Endometrial microvascular endothelial cells (primary cell): ENCODE data around the gene PCDHB11. TPM values are rescaled to one million over a fixed set of nuclear protein-coding genes. Genes with fewer than 3 reads are reported as not detected.
"Not testable (repeated sequence)": the region's sequence is repeated elsewhere in the genome, so short reads cannot be mapped to it uniquely, and the experiment has no call there.

Experiments
- in situ Hi-C: cut with HindIII; loops from 2 replicates; pipeline ENCODE4 v1.10.0; 2017; ENCODE audit warnings: low sequenced_read_pairs, low pct_unique_long_range_greater_than_20kb; ENCODE audit errors: inconsistent ontology term
- total RNA-seq: library from RNA; depleted of rRNA; stranded (reverse); fragments of >200 nt; gene quantifications from one replicate; pipeline ENCODE4 v1.2.3, GENCODE V29; 2015; ENCODE audit errors: inconsistent ontology term

The PCDHB11 gene
- total RNA-seq, 1 donor from 2014 or later = 0.19 TPM

DNA sequence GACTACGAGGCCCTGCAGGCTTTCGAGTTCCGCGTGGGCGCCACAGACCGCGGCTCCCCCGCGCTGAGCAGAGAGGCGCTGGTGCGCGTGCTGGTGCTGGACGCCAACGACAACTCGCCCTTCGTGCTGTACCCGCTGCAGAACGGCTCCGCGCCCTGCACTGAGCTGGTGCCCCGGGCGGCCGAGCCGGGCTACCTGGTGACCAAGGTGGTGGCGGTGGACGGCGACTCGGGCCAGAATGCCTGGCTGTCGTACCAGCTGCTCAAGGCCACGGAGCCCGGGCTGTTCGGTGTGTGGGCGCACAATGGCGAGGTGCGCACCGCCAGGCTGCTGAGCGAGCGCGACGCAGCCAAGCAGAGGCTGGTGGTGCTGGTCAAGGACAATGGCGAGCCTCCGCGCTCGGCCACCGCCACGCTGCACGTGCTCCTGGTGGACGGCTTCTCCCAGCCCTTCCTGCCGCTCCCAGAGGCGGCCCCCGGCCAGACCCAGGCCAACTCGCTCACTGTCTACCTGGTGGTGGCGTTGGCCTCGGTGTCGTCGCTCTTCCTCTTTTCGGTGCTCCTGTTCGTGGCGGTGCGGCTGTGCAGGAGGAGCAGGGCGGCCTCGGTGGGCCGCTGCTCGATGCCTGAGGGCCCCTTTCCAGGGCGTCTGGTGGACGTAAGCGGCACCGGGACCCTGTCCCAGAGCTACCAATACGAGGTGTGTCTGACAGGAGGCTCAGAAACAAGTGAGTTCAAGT is 15.1 kb upstream of the PCDHB11 start:
- in situ Hi-C loops = not testable (repeated sequence)

DNA sequence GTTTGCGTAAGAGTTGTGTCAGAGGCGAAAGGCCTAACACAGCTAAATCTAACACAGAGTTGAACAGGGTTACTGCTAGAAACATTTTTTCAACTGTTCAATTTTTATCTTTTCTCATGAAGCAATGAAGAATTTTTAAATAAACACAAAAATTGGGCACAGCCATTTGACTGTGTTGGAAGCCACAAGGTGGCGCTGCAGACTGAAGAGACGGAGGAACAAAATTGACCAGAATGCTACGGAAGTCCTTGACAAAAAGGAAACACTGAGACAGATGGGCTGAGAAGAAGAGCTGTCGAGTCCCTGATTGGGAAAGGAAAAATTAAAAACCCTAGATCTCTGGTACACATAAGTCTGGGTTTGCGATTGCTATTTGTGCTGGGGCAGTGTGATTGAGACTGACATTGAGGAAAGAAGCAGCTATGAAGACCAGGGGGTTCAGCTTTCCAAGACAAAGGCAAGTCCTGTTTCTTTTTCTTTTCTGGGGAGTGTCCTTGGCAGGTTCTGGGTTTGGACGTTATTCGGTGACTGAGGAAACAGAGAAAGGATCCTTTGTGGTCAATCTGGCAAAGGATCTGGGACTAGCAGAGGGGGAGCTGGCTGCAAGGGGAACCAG is 12.4 kb upstream of the PCDHB11 start, which contains the start of gene PCDHB9:
PCDHB9 (plus strand) TSS at position 265 of the 616 bp plus-strand sequence; CDS start at position 423, 158 bp downstream.
- in situ Hi-C loops = no loop called here

DNA sequence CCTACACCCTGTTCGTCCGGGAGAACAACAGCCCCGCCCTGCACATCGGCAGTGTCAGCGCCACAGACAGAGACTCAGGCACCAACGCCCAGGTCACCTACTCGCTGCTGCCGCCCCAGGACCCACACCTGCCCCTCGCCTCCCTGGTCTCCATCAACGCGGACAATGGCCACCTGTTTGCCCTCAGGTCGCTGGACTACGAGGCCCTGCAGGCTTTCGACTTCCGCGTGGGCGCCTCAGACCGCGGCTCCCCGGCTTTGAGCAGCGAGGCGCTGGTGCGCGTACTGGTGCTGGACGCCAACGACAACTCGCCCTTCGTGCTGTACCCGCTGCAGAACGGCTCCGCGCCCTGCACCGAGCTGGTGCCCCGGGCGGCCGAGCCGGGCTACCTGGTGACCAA is 10.7 kb upstream of the PCDHB11 start:
- in situ Hi-C loops = not testable (repeated sequence)

DNA sequence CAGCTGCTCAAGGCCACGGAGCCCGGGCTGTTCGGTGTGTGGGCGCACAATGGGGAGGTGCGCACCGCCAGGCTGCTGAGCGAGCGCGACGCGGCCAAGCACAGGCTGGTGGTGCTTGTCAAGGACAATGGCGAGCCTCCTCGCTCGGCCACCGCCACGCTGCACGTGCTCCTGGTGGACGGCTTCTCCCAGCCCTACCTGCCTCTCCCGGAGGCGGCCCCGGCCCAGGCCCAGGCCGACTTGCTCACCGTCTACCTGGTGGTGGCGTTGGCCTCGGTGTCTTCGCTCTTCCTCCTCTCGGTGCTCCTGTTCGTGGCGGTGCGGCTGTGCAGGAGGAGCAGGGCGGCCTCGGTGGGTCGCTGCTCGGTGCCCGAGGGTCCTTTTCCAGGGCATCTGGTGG is 10.3 kb upstream of the PCDHB11 start:
- in situ Hi-C loops = not testable (repeated sequence)

DNA sequence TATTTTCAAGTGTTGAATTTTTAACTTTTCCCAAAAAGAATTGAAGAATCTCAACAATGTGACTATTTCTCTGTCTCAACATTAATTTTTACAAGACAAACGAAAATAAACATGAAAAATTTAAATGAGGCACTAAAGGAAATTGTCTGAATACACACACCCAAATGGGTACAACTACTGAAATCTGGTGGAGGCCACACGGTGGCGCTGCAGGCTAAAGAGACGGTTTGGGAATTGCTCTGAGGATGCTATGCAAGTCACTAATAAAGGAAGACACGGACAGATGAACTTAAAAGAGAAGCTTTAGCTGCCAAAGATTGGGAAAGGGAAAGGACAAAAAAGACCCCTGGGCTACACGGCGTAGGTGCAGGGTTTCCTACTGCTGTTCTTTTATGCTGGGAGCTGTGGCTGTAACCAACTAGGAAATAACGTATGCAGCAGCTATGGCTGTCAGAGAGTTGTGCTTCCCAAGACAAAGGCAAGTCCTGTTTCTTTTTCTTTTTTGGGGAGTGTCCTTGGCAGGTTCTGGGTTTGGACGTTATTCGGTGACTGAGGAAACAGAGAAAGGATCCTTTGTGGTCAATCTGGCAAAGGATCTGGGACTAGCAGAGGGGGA is 7.2 kb upstream of the PCDHB11 start, which contains the start of gene PCDHB10:
PCDHB10 (plus strand) TSS at position 244 of the 616 bp plus-strand sequence; CDS start at position 444, 200 bp downstream.
- in situ Hi-C loops = no loop called here

DNA sequence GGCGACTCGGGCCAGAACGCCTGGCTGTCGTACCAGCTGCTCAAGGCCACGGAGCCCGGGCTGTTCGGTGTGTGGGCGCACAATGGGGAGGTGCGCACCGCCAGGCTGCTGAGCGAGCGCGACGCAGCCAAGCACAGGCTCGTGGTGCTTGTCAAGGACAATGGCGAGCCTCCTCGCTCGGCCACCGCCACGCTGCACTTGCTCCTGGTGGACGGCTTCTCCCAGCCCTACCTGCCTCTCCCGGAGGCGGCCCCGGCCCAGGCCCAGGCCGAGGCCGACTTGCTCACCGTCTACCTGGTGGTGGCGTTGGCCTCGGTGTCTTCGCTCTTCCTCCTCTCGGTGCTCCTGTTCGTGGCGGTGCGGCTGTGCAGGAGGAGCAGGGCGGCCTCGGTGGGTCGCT is 5.1 kb upstream of the PCDHB11 start:
- in situ Hi-C loops = not testable (repeated sequence)

DNA sequence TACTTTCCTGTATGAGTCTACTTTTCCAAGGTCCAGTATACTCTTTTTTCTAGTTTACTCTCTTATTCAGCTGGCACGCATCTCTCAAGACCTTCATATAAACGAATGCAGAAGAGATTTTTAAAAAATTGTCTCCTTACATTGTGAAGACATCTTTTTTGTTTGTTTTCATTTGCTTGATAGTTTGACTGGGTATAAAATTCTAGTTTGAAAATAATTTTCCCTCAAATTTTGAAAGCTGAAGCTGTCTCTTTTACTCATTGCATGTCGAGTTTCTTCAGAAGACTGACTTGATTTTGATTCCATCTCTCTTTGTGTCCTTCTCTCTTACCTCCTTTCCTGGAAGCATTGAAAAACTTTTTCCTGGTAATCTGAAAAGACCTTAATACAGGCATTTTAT is 3.1 kb upstream of the PCDHB11 start:
- in situ Hi-C loops = no loop called here

DNA sequence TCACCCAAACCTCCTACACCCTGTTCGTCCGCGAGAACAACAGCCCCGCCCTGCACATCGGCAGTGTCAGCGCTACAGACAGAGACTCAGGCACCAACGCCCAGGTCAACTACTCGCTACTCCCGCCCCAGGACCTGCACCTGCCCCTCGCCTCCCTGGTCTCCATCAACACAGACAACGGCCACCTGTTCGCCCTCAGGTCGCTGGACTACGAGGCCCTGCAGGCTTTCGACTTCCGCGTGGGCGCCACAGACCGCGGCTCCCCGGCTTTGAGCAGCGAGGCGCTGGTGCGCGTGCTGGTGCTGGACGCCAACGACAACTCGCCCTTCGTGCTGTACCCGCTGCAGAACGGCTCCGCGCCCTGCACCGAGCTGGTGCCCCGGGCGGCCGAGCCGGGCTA is 1.7 kb downstream of the PCDHB11 start:
- in situ Hi-C loops = not testable (repeated sequence)

DNA sequence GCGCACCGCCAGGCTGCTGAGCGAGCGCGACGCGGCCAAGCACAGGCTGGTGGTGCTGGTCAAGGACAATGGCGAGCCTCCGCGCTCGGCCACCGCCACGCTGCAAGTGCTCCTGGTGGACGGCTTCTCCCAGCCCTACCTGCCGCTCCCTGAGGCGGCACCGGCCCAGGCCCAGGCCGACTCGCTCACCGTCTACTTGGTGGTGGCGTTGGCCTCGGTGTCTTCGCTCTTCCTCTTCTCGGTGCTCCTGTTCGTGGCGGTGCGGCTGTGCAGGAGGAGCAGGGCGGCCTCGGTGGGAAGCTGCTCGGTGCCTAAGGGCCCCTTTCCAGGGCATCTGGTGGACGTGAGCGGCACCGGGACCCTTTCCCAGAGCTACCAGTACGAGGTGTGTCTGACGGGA is 2.2 kb downstream of the PCDHB11 start:
- in situ Hi-C loops = not testable (repeated sequence)

DNA sequence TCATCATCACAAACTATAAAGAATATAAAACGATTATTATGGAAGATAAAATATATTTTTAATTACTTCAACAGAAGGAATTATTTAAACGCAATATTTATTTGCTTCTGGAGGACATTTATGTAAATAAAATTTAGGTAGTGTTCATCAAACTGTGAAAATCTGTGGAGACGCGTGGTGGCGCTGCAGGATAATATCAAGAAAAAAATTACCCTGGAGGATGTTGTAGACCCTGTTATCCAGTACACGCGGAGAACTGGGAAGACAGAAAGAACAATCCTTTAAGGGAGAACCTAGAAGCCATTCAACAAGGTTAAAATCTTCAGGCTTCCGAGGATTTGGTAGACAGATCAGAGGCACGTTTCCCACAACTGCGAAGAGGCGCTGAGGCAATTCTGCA is 9.1 kb downstream of the PCDHB11 start, which contains the start of gene PCDHB12:
PCDHB12 (plus strand) TSS at position 242 of the 400 bp plus-strand sequence. CDS start 189 bp downstream, outside the sequence.
- in situ Hi-C loops = no loop called here

DNA sequence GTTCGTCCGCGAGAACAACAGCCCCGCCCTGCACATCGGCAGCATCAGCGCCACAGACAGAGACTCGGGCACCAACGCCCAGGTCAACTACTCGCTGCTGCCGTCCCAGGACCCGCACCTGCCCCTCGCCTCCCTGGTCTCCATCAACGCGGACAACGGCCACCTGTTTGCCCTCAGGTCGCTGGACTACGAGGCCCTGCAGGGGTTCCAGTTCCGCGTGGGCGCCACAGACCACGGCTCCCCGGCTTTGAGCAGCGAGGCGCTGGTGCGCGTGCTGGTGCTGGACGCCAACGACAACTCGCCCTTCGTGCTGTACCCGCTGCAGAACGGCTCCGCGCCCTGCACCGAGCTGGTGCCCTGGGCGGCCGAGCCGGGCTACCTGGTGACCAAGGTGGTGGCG is 10.9 kb downstream of the PCDHB11 start:
- in situ Hi-C loops = not testable (repeated sequence)

DNA sequence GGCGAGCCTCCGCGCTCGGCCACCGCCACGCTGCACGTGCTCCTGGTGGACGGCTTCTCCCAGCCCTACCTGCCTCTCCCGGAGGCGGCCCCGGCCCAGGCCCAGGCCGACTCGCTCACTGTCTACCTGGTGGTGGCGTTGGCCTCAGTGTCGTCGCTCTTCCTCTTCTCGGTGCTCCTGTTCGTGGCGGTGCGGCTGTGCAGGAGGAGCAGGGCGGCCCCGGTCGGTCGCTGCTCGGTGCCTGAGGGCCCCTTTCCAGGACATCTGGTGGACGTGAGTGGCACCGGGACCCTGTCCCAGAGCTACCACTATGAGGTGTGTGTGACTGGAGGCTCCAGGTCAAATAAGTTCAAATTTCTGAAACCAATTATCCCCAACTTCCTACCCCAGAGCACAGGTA is 11.4 kb downstream of the PCDHB11 start:
- in situ Hi-C loops = not testable (repeated sequence)

DNA sequence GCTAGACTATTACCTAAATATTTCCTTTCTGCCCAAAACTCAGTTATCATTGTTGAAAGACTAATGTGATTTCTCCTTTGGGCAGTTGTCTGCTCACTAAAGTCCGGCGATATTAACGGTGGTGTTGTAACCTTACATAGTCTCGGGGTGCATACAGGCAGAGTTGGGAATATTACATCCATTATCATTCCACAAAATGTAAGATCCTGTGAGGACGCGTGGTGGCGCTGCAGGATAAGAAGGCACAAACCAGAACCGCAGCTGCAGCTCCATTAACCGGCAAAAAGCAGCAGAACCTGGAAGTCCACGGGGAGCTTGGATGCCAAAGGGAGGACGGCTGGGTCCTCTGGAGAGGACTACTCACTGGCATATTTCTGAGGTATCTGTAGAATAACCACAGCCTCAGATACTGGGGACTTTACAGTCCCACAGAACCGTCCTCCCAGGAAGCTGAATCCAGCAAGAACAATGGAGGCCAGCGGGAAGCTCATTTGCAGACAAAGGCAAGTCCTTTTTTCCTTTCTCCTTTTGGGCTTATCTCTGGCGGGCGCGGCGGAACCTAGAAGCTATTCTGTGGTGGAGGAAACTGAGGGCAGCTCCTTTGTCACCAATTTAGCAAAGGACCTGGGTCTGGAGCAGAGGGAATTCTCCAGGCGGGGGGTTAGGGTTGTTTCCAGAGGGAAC is 14.4 kb downstream of the PCDHB11 start, which contains the start of gene PCDHB13:
PCDHB13 (plus strand) TSS at position 264 of the 684 bp plus-strand sequence; CDS start at position 469, 205 bp downstream.
- in situ Hi-C loops = not testable (repeated sequence)

DNA sequence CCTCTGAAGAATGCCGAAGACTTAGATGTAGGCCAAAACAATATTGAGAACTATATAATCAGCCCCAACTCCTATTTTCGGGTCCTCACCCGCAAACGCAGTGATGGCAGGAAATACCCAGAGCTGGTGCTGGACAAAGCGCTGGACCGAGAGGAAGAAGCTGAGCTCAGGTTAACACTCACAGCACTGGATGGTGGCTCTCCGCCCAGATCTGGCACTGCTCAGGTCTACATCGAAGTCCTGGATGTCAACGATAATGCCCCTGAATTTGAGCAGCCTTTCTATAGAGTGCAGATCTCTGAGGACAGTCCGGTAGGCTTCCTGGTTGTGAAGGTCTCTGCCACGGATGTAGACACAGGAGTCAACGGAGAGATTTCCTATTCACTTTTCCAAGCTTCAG is 15.2 kb downstream of the PCDHB11 start:
- in situ Hi-C loops = not testable (repeated sequence)

DNA sequence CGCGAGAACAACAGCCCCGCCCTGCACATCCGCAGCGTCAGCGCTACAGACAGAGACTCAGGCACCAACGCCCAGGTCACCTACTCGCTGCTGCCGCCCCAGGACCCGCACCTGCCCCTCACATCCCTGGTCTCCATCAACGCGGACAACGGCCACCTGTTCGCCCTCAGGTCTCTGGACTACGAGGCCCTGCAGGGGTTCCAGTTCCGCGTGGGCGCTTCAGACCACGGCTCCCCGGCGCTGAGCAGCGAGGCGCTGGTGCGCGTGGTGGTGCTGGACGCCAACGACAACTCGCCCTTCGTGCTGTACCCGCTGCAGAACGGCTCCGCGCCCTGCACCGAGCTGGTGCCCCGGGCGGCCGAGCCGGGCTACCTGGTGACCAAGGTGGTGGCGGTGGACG is 16.1 kb downstream of the PCDHB11 start:
- in situ Hi-C loops = not testable (repeated sequence)

DNA sequence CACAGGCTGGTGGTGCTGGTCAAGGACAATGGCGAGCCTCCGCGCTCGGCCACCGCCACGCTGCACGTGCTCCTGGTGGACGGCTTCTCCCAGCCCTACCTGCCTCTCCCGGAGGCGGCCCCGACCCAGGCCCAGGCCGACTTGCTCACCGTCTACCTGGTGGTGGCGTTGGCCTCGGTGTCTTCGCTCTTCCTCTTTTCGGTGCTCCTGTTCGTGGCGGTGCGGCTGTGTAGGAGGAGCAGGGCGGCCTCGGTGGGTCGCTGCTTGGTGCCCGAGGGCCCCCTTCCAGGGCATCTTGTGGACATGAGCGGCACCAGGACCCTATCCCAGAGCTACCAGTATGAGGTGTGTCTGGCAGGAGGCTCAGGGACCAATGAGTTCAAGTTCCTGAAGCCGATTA is 16.6 kb downstream of the PCDHB11 start:
- in situ Hi-C loops = not testable (repeated sequence)

DNA sequence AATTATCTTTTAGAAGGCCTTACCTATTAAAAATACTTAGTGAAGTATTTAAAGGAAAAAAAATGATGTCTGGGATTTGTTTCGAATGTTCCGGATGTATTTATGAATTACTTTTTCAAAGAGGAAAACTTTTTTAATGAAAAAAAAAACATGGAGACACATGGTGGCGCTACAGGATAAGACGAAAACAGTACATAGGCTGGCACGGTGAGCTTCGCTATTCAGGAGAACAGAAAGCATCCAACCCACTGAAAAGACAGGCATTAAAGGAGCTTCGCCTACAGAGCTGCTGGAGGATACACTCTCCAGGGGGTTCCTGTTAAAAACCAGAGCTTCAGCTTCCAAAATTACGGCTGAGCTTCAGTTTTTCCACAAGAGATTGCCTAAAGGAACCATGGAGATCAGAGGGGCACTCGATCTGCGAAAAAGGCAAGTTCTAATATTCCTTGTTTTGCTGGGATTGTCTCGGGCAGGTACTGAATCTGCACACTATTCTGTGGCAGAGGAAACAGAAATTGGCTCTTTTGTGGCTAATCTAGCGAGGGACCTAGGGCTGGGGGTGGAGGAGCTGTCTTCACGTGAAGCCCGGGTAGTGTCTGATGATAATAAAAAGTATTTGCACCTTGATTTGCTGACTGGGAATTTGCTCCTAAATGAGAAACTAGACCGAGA is 23.8 kb downstream of the PCDHB11 start, which contains the start of gene PCDHB14:
PCDHB14 (plus strand) TSS at position 232 of the 672 bp plus-strand sequence; CDS start at position 395, 163 bp downstream.
- in situ Hi-C loops = no loop called here

DNA sequence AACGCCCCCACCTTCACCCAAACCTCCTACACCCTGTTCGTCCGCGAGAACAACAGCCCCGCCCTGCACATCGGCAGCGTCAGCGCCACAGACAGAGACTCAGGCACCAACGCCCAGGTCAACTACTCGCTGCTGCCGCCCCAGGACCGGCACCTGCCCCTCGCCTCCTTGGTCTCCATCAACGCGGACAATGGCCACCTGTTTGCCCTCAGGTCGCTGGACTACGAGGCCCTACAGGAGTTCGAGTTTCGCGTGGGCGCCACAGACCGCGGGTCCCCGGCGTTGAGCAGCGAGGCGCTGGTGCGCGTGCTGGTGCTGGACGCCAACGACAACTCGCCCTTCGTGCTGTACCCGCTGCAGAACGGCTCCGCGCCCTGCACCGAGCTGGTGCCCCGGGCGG is 25.4 kb downstream of the PCDHB11 start:
- in situ Hi-C loops = not testable (repeated sequence)
